SU-DHL-6 (cell line): ENCODE measurements around the gene EYS.

ENCODE experiments used
- EZH2phosphoT487 ChIP-seq: fragments of 200-600 bp; sonication (generic), shearing (Covaris generic); conservative IDR thresholded peaks from 2 replicates; pipeline ENCODE4 v1.6.1; 2018; ENCODE audit warnings: mild to moderate bottlenecking, antibody characterized with exemption, low read length, moderate library complexity, mixed read lengths
- TF ChIP-seq, protein P1 (sequence below): fragments of 200-600 bp; sonication (generic); IDR thresholded peaks from one replicate; pipeline ENCODE4 v1.5.1; 2017; ENCODE audit warnings: antibody characterized with exemption, mild to moderate bottlenecking, low read length, moderate library complexity; ENCODE audit not compliant: insufficient read depth, poor library complexity, severe bottlenecking

DNA sequence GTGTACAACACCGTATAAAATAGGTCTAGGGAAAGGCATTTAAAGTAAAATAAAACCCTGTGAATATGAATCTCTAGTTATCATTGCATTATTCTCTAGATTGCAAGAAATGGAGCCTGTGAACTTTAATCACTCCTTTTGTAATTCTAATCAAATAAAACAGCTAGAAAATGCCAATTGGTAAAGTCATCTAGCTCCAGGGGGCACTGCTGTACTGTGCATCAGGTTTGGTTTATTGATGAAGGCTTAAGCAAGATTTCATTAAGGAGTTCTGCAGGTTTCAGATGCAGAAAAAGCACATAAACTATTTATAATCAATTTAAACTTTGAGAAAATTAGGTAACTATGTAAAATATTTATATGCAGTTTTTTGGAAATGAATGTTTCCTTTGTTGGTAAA, 1426.5 kb downstream of the EYS start:
- TF ChIP-seq, protein P1, sequence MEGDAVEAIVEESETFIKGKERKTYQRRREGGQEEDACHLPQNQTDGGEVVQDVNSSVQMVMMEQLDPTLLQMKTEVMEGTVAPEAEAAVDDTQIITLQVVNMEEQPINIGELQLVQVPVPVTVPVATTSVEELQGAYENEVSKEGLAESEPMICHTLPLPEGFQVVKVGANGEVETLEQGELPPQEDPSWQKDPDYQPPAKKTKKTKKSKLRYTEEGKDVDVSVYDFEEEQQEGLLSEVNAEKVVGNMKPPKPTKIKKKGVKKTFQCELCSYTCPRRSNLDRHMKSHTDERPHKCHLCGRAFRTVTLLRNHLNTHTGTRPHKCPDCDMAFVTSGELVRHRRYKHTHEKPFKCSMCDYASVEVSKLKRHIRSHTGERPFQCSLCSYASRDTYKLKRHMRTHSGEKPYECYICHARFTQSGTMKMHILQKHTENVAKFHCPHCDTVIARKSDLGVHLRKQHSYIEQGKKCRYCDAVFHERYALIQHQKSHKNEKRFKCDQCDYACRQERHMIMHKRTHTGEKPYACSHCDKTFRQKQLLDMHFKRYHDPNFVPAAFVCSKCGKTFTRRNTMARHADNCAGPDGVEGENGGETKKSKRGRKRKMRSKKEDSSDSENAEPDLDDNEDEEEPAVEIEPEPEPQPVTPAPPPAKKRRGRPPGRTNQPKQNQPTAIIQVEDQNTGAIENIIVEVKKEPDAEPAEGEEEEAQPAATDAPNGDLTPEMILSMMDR = no peak
- TF ChIP-seq EZH2phosphoT487 = no peak
